ENCODE data around the gene BABAM2. TPM values are rescaled to one million over a fixed set of nuclear protein-coding genes. Genes with fewer than 3 reads are reported as not detected.

BABAM2 gene
- total and polyA plus RNA-seq, 2 experiments from 2014 or later, result 35.2 to 46.1 TPM

GRCh38 chr2:28377984-28378678, 487.6 kb downstream of the BABAM2 start:
- Histone ChIP-seq H3K4me2 (ENCODE audit: unreplicated experiment) (no peak overlapping the region), H3K27me3 (replicated peaks; ENCODE audit: insufficient read depth) (no peaks in the 10 kb centered on the region), H3F3A (ENCODE audit: insufficient read depth) (no peaks in the 10 kb centered on the region), H3K4me1 (ENCODE audit: insufficient read depth) (no peaks in the 10 kb centered on the region), H3K9me3 (ENCODE audit: low read depth) (no peaks in the 10 kb centered on the region), H3K27ac (no peak overlapping the region), H3K79me2 (ENCODE audit: insufficient read depth) (no peaks in the 10 kb centered on the region), H3K9me2 (ENCODE audit: insufficient read depth) (no peaks in the 10 kb centered on the region), H3K9ac (no peak overlapping the region), H3K4me3 (no peak overlapping the region), H2AFZ (no peak overlapping the region), H3K36me3 (ENCODE audit: low read depth) (no peaks in the 10 kb centered on the region), H4K20me1 (ENCODE audit: insufficient read depth) (no peaks in the 10 kb centered on the region)
- in situ Hi-C loops (cut with MboI), result no loop called here
- no peak for TF ChIP-seq EZH2phosphoT487 (IDR thresholded peaks at IDR 0.05; ENCODE audit: insufficient read depth, low read depth)
- TF ChIP-seq EZH2 (IDR thresholded peaks at IDR 0.05; ENCODE audit: insufficient read depth, poor library complexity, severe bottlenecking), result no peak
- no peak for DNase-seq
- WGBS, 2 experiments (ENCODE audit: low coverage in 1 of 2, low lambda C conversion rate in 2 of 2, missing lambda C conversion rate in 2 of 2), result 92 to 94% methylated on average over 9 of the region's 9 CpGs

- Histone ChIP-seq H3K27me3 (replicated peaks; ENCODE audit: insufficient read depth) (no peaks in the 10 kb centered on the region), H3K4me3 (no peak overlapping the region), H3K9me3 (ENCODE audit: low read depth) (no peaks in the 10 kb centered on the region), H3K4me1 (ENCODE audit: insufficient read depth) (no peaks in the 10 kb centered on the region), H3K9me2 (ENCODE audit: insufficient read depth) (no peaks in the 10 kb centered on the region), H3K27ac (no peak overlapping the region), H3K36me3 (ENCODE audit: low read depth) (no peaks in the 10 kb centered on the region), H3K4me2 (ENCODE audit: unreplicated experiment) (no peak overlapping the region), H2AFZ (no peak overlapping the region), H3K79me2 (ENCODE audit: insufficient read depth) (no peaks in the 10 kb centered on the region), H3F3A (ENCODE audit: insufficient read depth) (no peaks in the 10 kb centered on the region), H3K9ac (no peak overlapping the region), H4K20me1 (ENCODE audit: insufficient read depth) (no peaks in the 10 kb centered on the region)
- in situ Hi-C loops (cut with MboI), result no loop called here
- no peak for DNase-seq
- WGBS, 2 experiments (ENCODE audit: low coverage in 1 of 2, low lambda C conversion rate in 2 of 2, missing lambda C conversion rate in 2 of 2), result 88 to 90% methylated on average over 16 of the region's 16 CpGs
- no peak for TF ChIP-seq EZH2phosphoT487 (IDR thresholded peaks at IDR 0.05; ENCODE audit: insufficient read depth, low read depth)
- no peak for TF ChIP-seq EZH2 (IDR thresholded peaks at IDR 0.05; ENCODE audit: insufficient read depth, poor library complexity, severe bottlenecking)
Measured at GRCh38 chr2:28378679-28379584, 488.4 kb downstream of the BABAM2 start.

GRCh38 chr2:28380219-28380618, 489.7 kb downstream of the BABAM2 start:
- in situ Hi-C loops (cut with MboI), result no loop called here
- Histone ChIP-seq H3K4me1 (ENCODE audit: insufficient read depth) (no peaks in the 10 kb centered on the region), H3K27me3 (replicated peaks; ENCODE audit: insufficient read depth) (no peaks in the 10 kb centered on the region), H3F3A (ENCODE audit: insufficient read depth) (no peaks in the 10 kb centered on the region), H3K4me2 (ENCODE audit: unreplicated experiment) (no peak overlapping the region), H3K4me3 (no peak overlapping the region), H2AFZ (no peak overlapping the region), H3K27ac (no peak overlapping the region), H3K36me3 (ENCODE audit: low read depth) (no peaks in the 10 kb centered on the region), H3K9me3 (ENCODE audit: low read depth) (no peaks in the 10 kb centered on the region), H3K9me2 (ENCODE audit: insufficient read depth) (no peaks in the 10 kb centered on the region), H3K9ac (no peak overlapping the region), H3K79me2 (ENCODE audit: insufficient read depth) (no peaks in the 10 kb centered on the region), H4K20me1 (ENCODE audit: insufficient read depth) (no peaks in the 10 kb centered on the region)
- DNase-seq, result no peak
- no peak for TF ChIP-seq EZH2phosphoT487 (IDR thresholded peaks at IDR 0.05; ENCODE audit: insufficient read depth, low read depth)
- TF ChIP-seq EZH2 (IDR thresholded peaks at IDR 0.05; ENCODE audit: insufficient read depth, poor library complexity, severe bottlenecking), result no peak
- 91 to 94% methylated on average over 6 of the region's 6 CpGs for WGBS, 2 experiments (ENCODE audit: low coverage in 1 of 2, low lambda C conversion rate in 2 of 2, missing lambda C conversion rate in 2 of 2)

- in situ Hi-C loops (cut with MboI), result no loop called here
- WGBS, 2 experiments (ENCODE audit: low coverage in 1 of 2, low lambda C conversion rate in 2 of 2, missing lambda C conversion rate in 2 of 2), result 87% methylated on average over 12 of the region's 12 CpGs
- Histone ChIP-seq H3K9me2 (ENCODE audit: insufficient read depth) (no peaks in the 10 kb centered on the region), H3K4me2 (ENCODE audit: unreplicated experiment) (no peak overlapping the region), H3K36me3 (ENCODE audit: low read depth) (no peaks in the 10 kb centered on the region), H3K9ac (no peak overlapping the region), H3K79me2 (ENCODE audit: insufficient read depth) (no peaks in the 10 kb centered on the region), H3K27ac (no peak overlapping the region), H3F3A (ENCODE audit: insufficient read depth) (no peaks in the 10 kb centered on the region), H3K4me1 (ENCODE audit: insufficient read depth) (no peaks in the 10 kb centered on the region), H3K4me3 (no peak overlapping the region), H3K9me3 (ENCODE audit: low read depth) (no peaks in the 10 kb centered on the region), H4K20me1 (ENCODE audit: insufficient read depth) (no peaks in the 10 kb centered on the region), H3K27me3 (replicated peaks; ENCODE audit: insufficient read depth) (no peaks in the 10 kb centered on the region), H2AFZ (no peak overlapping the region)
- DNase-seq, result no peak
- TF ChIP-seq EZH2 (IDR thresholded peaks at IDR 0.05; ENCODE audit: insufficient read depth, poor library complexity, severe bottlenecking) (no peak), EZH2phosphoT487 (IDR thresholded peaks at IDR 0.05; ENCODE audit: insufficient read depth, low read depth) (no peak)
Measured at GRCh38 chr2:28381225-28382180, 491.0 kb downstream of the BABAM2 start.
